Raji (cell line): ENCODE measurements around the gene FAM168A.

Experiments used
- POLR2A ChIP-seq: IDR thresholded peaks from 2 replicates; pipeline ENCODE4 v1.6.1; 2011; ENCODE audit warnings: low read depth, low read length, control low read depth; ENCODE audit not compliant: insufficient read depth

The FAM168A gene

GRCh38 chr11:73401924-73402833 lies 195.7 kb downstream of the FAM168A start:
- no peak for TF ChIP-seq POLR2A

GRCh38 chr11:73401217-73401923 lies 196.5 kb downstream of the FAM168A start:
- no peak for TF ChIP-seq POLR2A

GRCh38 chr11:73400293-73400692 lies 197.6 kb downstream of the FAM168A start:
- TF ChIP-seq POLR2A, result no peak

- TF ChIP-seq POLR2A, result no peak
These were observed 198.3 kb downstream of the FAM168A start for GRCh38 chr11:73399636-73400035.

- TF ChIP-seq POLR2A, result no peak
These were observed 198.7 kb downstream of the FAM168A start for GRCh38 chr11:73399159-73399590.

GRCh38 chr11:73398721-73399120 lies 199.2 kb downstream of the FAM168A start:
- no peak for TF ChIP-seq POLR2A

- no peak for TF ChIP-seq POLR2A
These were observed 199.8 kb downstream of the FAM168A start for GRCh38 chr11:73398132-73398526.

- TF ChIP-seq POLR2A, result no peak
These were observed 200.3 kb downstream of the FAM168A start for GRCh38 chr11:73397468-73398131.

- no peak for TF ChIP-seq POLR2A
These were observed 200.9 kb downstream of the FAM168A start for GRCh38 chr11:73396985-73397384.

GRCh38 chr11:73396251-73396930 lies 201.5 kb downstream of the FAM168A start:
- no peak for TF ChIP-seq POLR2A

GRCh38 chr11:73395297-73396208 lies 202.4 kb downstream of the FAM168A start:
- TF ChIP-seq POLR2A, result no peak

- no peak for TF ChIP-seq POLR2A
These were observed 203.3 kb downstream of the FAM168A start for GRCh38 chr11:73394416-73395296.
